ENCODE measurements around the gene IL21R. TPM values are rescaled to one million over a fixed set of nuclear protein-coding genes. Genes with fewer than 3 reads are reported as not detected.
A peak's percentile ranks its signal among the peaks of the same experiment; 100 is the strongest.

Gene IL21R
- total RNA-seq, 4 donors from 2014 or later = 0.20 to 1.1 (median 0.27) TPM; not detected in 1

GRCh38 chr16:27449434-27450195 lies 47.6 kb downstream of the IL21R start:
- 29% methylated on average over 27 of the region's 31 CpGs; no CpG with 5 or more reads in 1 of the 2 donors for WGBS, 2 donors (ENCODE audit: low coverage in 1 of 2)
- H3K9me3 ChIP-seq = no peaks in the 10 kb centered on the region
- no peak overlapping the region for H3K4me3 ChIP-seq
- H3K27ac ChIP-seq = no peak overlapping the region
- TF ChIP-seq EP300 (IDR thresholded peaks at IDR 0.05; ENCODE audit: low read depth) = no peak
- TF ChIP-seq CTCF (IDR thresholded peaks at IDR 0.05) = no peak
- TF ChIP-seq POLR2AphosphoS5 (IDR thresholded peaks at IDR 0.05) = no peak
- no peak for TF ChIP-seq POLR2A (IDR thresholded peaks at IDR 0.05)
- peaks cover 22% of the 10 kb centered on the region for H3K27me3 ChIP-seq
- in situ Hi-C loops (cut with MboI; ENCODE audit: low pct_ligation_motif_present in 1 of 4, low pct_unique_long_range_greater_than_20kb in 1 of 4, low sequenced_read_pairs in 3 of 4) (loop anchor here in 3 of 4 donors (10.0 kb wide), 2 partner anchors 275 to 285 kb away; no protein-coding TSS in a partner anchor), intact Hi-C loops (cut with DNase I; ENCODE audit: low total_unique reads) (no loop called here)
- no peaks in the 10 kb centered on the region for H3K36me3 ChIP-seq
- peak; percentile 59 for DNase-seq
- H3K4me1 ChIP-seq = no peaks in the 10 kb centered on the region

GRCh38 chr16:27450196-27450549 lies 48.2 kb downstream of the IL21R start:
- H3K27ac ChIP-seq = no peak overlapping the region

GRCh38 chr16:27452569-27453493 lies 50.9 kb downstream of the IL21R start:
- intact Hi-C loops (cut with DNase I; ENCODE audit: low total_unique reads) = no loop called here

More at GRCh38 chr16:27450196-27450549, 48.2 kb downstream of the IL21R start:
- intact Hi-C loops (cut with DNase I; ENCODE audit: low total_unique reads) (no loop called here), in situ Hi-C loops (cut with MboI; ENCODE audit: low pct_ligation_motif_present in 1 of 4, low pct_unique_long_range_greater_than_20kb in 1 of 4, low sequenced_read_pairs in 3 of 4) (loop anchor here in 3 of 4 donors (10.0 kb wide), 2 partner anchors 275 to 285 kb away; no protein-coding TSS in a partner anchor)
- Histone ChIP-seq H3K4me1 (no peaks in the 10 kb centered on the region), H3K4me3 (no peak overlapping the region), H3K27me3 (peaks cover 22% of the 10 kb centered on the region), H3K36me3 (no peaks in the 10 kb centered on the region), H3K9me3 (no peaks in the 10 kb centered on the region)
- WGBS, 2 donors (ENCODE audit: low coverage in 1 of 2) = 11 to 17% methylated on average over 1 to 5 of the region's 5 CpGs
- TF ChIP-seq CTCF (IDR thresholded peaks at IDR 0.05) (no peak), POLR2A (IDR thresholded peaks at IDR 0.05) (no peak), POLR2AphosphoS5 (IDR thresholded peaks at IDR 0.05) (no peak), EP300 (IDR thresholded peaks at IDR 0.05; ENCODE audit: low read depth) (no peak)
- DNase-seq = no peak

DNA sequence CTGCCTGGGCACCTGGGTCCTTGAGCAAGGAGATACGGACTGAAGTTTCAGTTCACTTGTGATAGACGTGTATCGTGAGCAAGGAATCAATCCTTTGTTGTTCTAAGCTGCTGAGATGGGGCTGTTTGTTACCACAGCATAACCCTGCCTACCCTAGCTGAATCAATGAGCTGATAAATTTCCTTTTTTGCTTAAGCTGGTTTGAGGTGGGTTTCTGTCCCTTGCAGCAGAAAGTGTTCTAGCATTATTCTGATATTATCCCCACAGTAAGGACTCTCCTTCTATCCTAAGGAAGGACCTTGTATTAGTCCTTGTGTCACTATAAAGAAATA lies 51.5 kb downstream of the IL21R start:
- Histone ChIP-seq H3K27me3 (peaks cover 20% of the 10 kb centered on the region), H3K9me3 (no peaks in the 10 kb centered on the region), H3K27ac (no peak overlapping the region), H3K36me3 (no peaks in the 10 kb centered on the region), H3K4me1 (no peaks in the 10 kb centered on the region), H3K4me3 (no peak overlapping the region)
- DNase-seq = no peak
- TF ChIP-seq CTCF (IDR thresholded peaks at IDR 0.05) (no peak), EP300 (IDR thresholded peaks at IDR 0.05; ENCODE audit: low read depth) (no peak), POLR2AphosphoS5 (IDR thresholded peaks at IDR 0.05) (no peak), POLR2A (IDR thresholded peaks at IDR 0.05) (no peak)
- 83% methylated on average over 3 of the region's 3 CpGs; no CpG with 5 or more reads in 1 of the 2 donors for WGBS, 2 donors (ENCODE audit: low coverage in 1 of 2)
- in situ Hi-C loops (cut with MboI; ENCODE audit: low pct_ligation_motif_present in 1 of 4, low pct_unique_long_range_greater_than_20kb in 1 of 4, low sequenced_read_pairs in 3 of 4) (loop anchor here in 3 of 4 donors (10.0 kb wide), 2 partner anchors 279 to 289 kb away; no protein-coding TSS in a partner anchor), intact Hi-C loops (cut with DNase I; ENCODE audit: low total_unique reads) (no loop called here)

More at GRCh38 chr16:27452569-27453493, 50.9 kb downstream of the IL21R start:
- no peak for TF ChIP-seq EP300 (IDR thresholded peaks at IDR 0.05; ENCODE audit: low read depth)
- no peak for DNase-seq
- Histone ChIP-seq H3K27me3 (peaks cover 22% of the 10 kb centered on the region), H3K36me3 (no peaks in the 10 kb centered on the region), H3K4me1 (no peaks in the 10 kb centered on the region), H3K9me3 (no peaks in the 10 kb centered on the region), H3K27ac (no peak overlapping the region), H3K4me3 (no peak overlapping the region)
- 67 to 70% methylated on average over 2 to 16 of the region's 16 CpGs for WGBS, 2 donors (ENCODE audit: low coverage in 1 of 2)
- in situ Hi-C loops (cut with MboI; ENCODE audit: low pct_ligation_motif_present in 1 of 4, low pct_unique_long_range_greater_than_20kb in 1 of 4, low sequenced_read_pairs in 3 of 4) = loop anchor here in 3 of 4 donors (10.0 kb wide), 2 partner anchors 278 to 288 kb away; no protein-coding TSS in a partner anchor
